A549 (cell line): Measurements from ENCODE around the gene TRAPPC12. TPM values are rescaled to one million over a fixed set of nuclear protein-coding genes. Genes with fewer than 3 reads are reported as not detected.
A peak's percentile ranks its signal among the peaks of the same experiment; 100 is the strongest.

Source experiments
- ATAC-seq, 2 experiments: fragments of 200-7000 bp in 1 of 2; fragments of >200 bp in 1 of 2; cut with Nextera tagmentation in 1 of 2; cut with Tn5 transposase in 1 of 2; 3 replicates each; pipeline versions ENCODE4 v1.8.0 to v1.9.1; 2018 to 2020; ENCODE audit warnings: mild to moderate bottlenecking in 1 of 2, moderate library complexity in 1 of 2
- CTCF ChIA-PET: fragments of 300-600 bp; sonication (Branson Sonifier 250); formaldehyde crosslinking; extraction: SDS; loops from one replicate; lab custom pipeline; 2021; ENCODE audit warnings: antibody characterized with exemption, inconsistent platforms; lab: Yijun Ruan, JAX
- POLR2A ChIA-PET: fragments of 350-600 bp; formaldehyde crosslinking; extraction: SDS; loops from one replicate; lab custom pipeline; 2021; ENCODE audit warnings: antibody characterized with exemption, inconsistent platforms; lab: Yijun Ruan, JAX
- DNase-seq, 2 experiments: peaks; one replicate each; pipeline versions ENCODE4 v3.0.0 to v3.0.0-alpha.2; 2011 to 2016; ENCODE audit warnings: low read depth in 1 of 2, low spot score in 1 of 2
- FAIRE-seq: peaks from 2 replicates; lab custom pipeline; 2011; peaks lifted over from hg19 to GRCh38; lab: Jason Lieb, UNC
- H3K27ac ChIP-seq, 2 experiments: fragments of >200 bp; sonication (Bioruptor Twin); formaldehyde crosslinking; 3 replicates each; pipeline ENCODE4 v1.5.1; 2016 to 2017
- H3K4me1 ChIP-seq: fragments of >200 bp; sonication (Bioruptor Twin); formaldehyde crosslinking; 3 replicates; pipeline ENCODE4 v1.6.1; 2016
- H3K4me2 ChIP-seq: fragments of >200 bp; sonication (Bioruptor Twin); formaldehyde crosslinking; 3 replicates; pipeline ENCODE4 v1.6.1; 2016
- H3K4me3 ChIP-seq: fragments of >200 bp; sonication (Bioruptor Twin); formaldehyde crosslinking; 3 replicates; pipeline ENCODE4 v1.5.1; 2016
- H3K9me3 ChIP-seq: fragments of >200 bp; sonication (Bioruptor Twin); formaldehyde crosslinking; 3 replicates; pipeline ENCODE4 v1.6.1; 2016
- BHLHE40 ChIP-seq: IDR thresholded peaks from 2 replicates; pipeline ENCODE4 v1.6.1; 2012; ENCODE audit warnings: low read depth, low read length, inconsistent platforms
- CHD4 ChIP-seq: fragments of 200-600 bp; sonication (generic); IDR thresholded peaks from 2 replicates; pipeline ENCODE4 v1.6.1; 2016; ENCODE audit warnings: antibody characterized with exemption, mild to moderate bottlenecking, borderline replicate concordance
- CTCF ChIP-seq: fragments of >200 bp; sonication (Bioruptor Twin); formaldehyde crosslinking; IDR thresholded peaks from 3 replicates; pipeline ENCODE4 v1.5.1; 2016
- EHF ChIP-seq: fragments of 250-450 bp; sonication (Bioruptor Pico); IDR thresholded peaks from 2 replicates; pipeline ENCODE4 v1.5.0; 2020; ENCODE audit warnings: mild to moderate bottlenecking
- ELK1 ChIP-seq: fragments of 150-350 bp; IDR thresholded peaks from 2 replicates; pipeline ENCODE4 v1.6.1; 2014; ENCODE audit warnings: low read depth, mild to moderate bottlenecking, low read length
- FOSB ChIP-seq: fragments of 250-450 bp; sonication (Bioruptor Pico); IDR thresholded peaks from 2 replicates; pipeline ENCODE4 v1.5.0; 2020; ENCODE audit warnings: mild to moderate bottlenecking, moderate library complexity
- FOSL2 ChIP-seq, 2 experiments: fragments of 450-650 bp in 1 of 2; fragments of >200 bp in 1 of 2; sonication (Bioruptor Twin) in 1 of 2; formaldehyde crosslinking; IDR thresholded peaks; 2 replicates each; pipeline versions ENCODE4 v1.5.0 to v1.6.1; 2016 to 2020; ENCODE audit warnings: mild to moderate bottlenecking in 1 of 2, moderate library complexity in 1 of 2
- GATA3 ChIP-seq: IDR thresholded peaks from 2 replicates; pipeline ENCODE4 v1.6.1; 2012; ENCODE audit warnings: borderline replicate concordance
- HDAC2 ChIP-seq: fragments of 200-600 bp; sonication (generic); IDR thresholded peaks from 2 replicates; pipeline ENCODE4 v1.6.1; 2016
- HEYL ChIP-seq: fragments of 250-450 bp; sonication (Bioruptor Pico); IDR thresholded peaks from 2 replicates; pipeline ENCODE4 v1.8.0; 2021; ENCODE audit warnings: mild to moderate bottlenecking, moderate library complexity
- HOXA7 ChIP-seq: fragments of 250-450 bp; sonication (Bioruptor Pico); IDR thresholded peaks from 2 replicates; pipeline ENCODE4 v1.5.0; 2020; ENCODE audit warnings: mild to moderate bottlenecking, moderate library complexity
- JUN ChIP-seq, 2 experiments: fragments of >200 bp; sonication (Bioruptor Twin); formaldehyde crosslinking; IDR thresholded peaks; 2 replicates in 1 of 2; 3 replicates in 1 of 2; pipeline ENCODE4 v1.6.1; 2016 to 2017
- KDM5A ChIP-seq: fragments of 200-600 bp; sonication (generic); IDR thresholded peaks from 2 replicates; pipeline ENCODE4 v1.6.1; 2016; ENCODE audit warnings: antibody characterized with exemption, mild to moderate bottlenecking
- MAFK ChIP-seq: fragments of 450-650 bp; IDR thresholded peaks from 2 replicates; pipeline ENCODE4 v1.6.1; 2014; ENCODE audit not compliant: partially characterized antibody
- MAX ChIP-seq: IDR thresholded peaks from 2 replicates; pipeline ENCODE4 v1.6.1; 2012
- PBX3 ChIP-seq: IDR thresholded peaks from 2 replicates; pipeline ENCODE4 v1.6.1; 2012
- POLR2AphosphoS2 ChIP-seq: conservative IDR thresholded peaks from 2 replicates; pipeline ENCODE4 v1.6.1; 2012; ENCODE audit warnings: low read length, improper control_type of control experiment, inconsistent platforms
- RFX5 ChIP-seq: fragments of 450-650 bp; IDR thresholded peaks from 2 replicates; pipeline ENCODE4 v1.7.1; 2014; ENCODE audit warnings: antibody characterized with exemption, mild to moderate bottlenecking, moderate library complexity
- ZC3H11A ChIP-seq: fragments of 450-650 bp; IDR thresholded peaks from 2 replicates; pipeline ENCODE4 v1.6.1; 2014; ENCODE audit warnings: antibody characterized with exemption, mild to moderate bottlenecking
- ZFP36 ChIP-seq: fragments of 450-650 bp; IDR thresholded peaks from 2 replicates; pipeline ENCODE4 v1.6.1; 2014; ENCODE audit warnings: borderline replicate concordance; ENCODE audit not compliant: partially characterized antibody
- ZNF302 ChIP-seq: fragments of 250-450 bp; sonication (Bioruptor Pico); IDR thresholded peaks from 2 replicates; pipeline ENCODE4 v1.9.0; 2021; ENCODE audit warnings: inconsistent platforms, mild to moderate bottlenecking, moderate library complexity
- WGBS: methylation state at CpG from one replicate; pipeline ENCODE4 v1.1.6; 2017; ENCODE audit errors: missing lambda C conversion rate; 5-methylcytosine and 5-hydroxymethylcytosine counted together
- polyA plus RNA-seq, 4 experiments: library from polyadenylated mRNA; depleted of rRNA in 3 of 4; stranded (reverse); fragments of >200 nt; fragmentation: RNase III in 1 of 4; extraction: RNeasy Plus Mini Kit Qiagen cat#74134 plus additional on column Dnase treatment in 1 of 4; gene quantifications; 2 replicates in 3 of 4; 3 replicates in 1 of 4; pipeline ENCODE4 v1.2.3, GENCODE V29; 2011 to 2017

Gene TRAPPC12
- polyA plus RNA-seq, 2 of the 4 experiments (the other 2 are of a cell fraction) = 42.3 to 55.0 TPM

GRCh38 chr2:3482363-3482821, 102.9 kb downstream of the TRAPPC12 start:
- Histone ChIP-seq H3K4me2 (no peak overlapping the region), H3K27ac (no peak overlapping the region), H3K4me3 (no peak overlapping the region), H3K4me1 (no peaks in the 10 kb centered on the region), H3K9me3 (no peaks in the 10 kb centered on the region)
- TF ChIP-seq HEYL (no peak), ELK1 (no peak), ZNF302 (CRISPR knock-in tag) (no peak), CTCF (no peak), GATA3 (no peak), HDAC2 (no peak), CHD4 (no peak), BHLHE40 (no peak), HOXA7 (CRISPR knock-in tag) (no peak), RFX5 (no peak)
- CTCF ChIA-PET = interaction anchor here (1.1 to 1.5 kb wide), 2 partner anchors 11 to 17 kb away, joined by 3 read pairs; no protein-coding TSS in a partner anchor
- WGBS = 90% methylated on average over 18 of the region's 20 CpGs
- DNase-seq (no peak), FAIRE-seq (no peak), ATAC-seq (no peak)
- POLR2A ChIA-PET = no interaction called here

GRCh38 chr2:3483227-3483985, 103.9 kb downstream of the TRAPPC12 start:
- ATAC-seq (peak in 1 of 2 experiments; percentile 42; a peak in 3 of 6 replicates), DNase-seq (peak in 1 of 2 experiments; percentile 27), FAIRE-seq (no peak)
- ChIA-PET CTCF (interaction anchor here (0.6 to 1.5 kb wide), 4 partner anchors 10 to 167 kb away, joined by 3 to 4 read pairs (median 3); no protein-coding TSS in a partner anchor), POLR2A (no interaction called here)
- Histone ChIP-seq H3K27ac (no peak overlapping the region), H3K9me3 (no peaks in the 10 kb centered on the region), H3K4me3 (no peak overlapping the region), H3K4me1 (no peaks in the 10 kb centered on the region), H3K4me2 (no peak overlapping the region)
- peak; percentile 80 for TF ChIP-seq MAFK
- no peak for TF ChIP-seq ZC3H11A
- peak; percentile 62; the same call in 1 of the 2 replicates for TF ChIP-seq PBX3
- WGBS = 90% methylated on average over 29 of the region's 30 CpGs

GRCh38 chr2:3483986-3484960, 104.8 kb downstream of the TRAPPC12 start:
- ChIA-PET CTCF (interaction anchor here (0.6 to 1.4 kb wide), 3 partner anchors 9 to 166 kb away, joined by 3 to 4 read pairs (median 3); no protein-coding TSS in a partner anchor), POLR2A (no interaction called here)
- Histone ChIP-seq H3K4me3 (no peak overlapping the region), H3K27ac (no peak overlapping the region), H3K4me2 (no peak overlapping the region), H3K9me3 (no peaks in the 10 kb centered on the region), H3K4me1 (no peaks in the 10 kb centered on the region)
- DNase-seq = no peak
- TF ChIP-seq BHLHE40 (no peak), ZFP36 (no peak), RFX5 (no peak), JUN (IDR thresholded peaks at IDR 0.05) (no peak), FOSB (CRISPR knock-in tag) (no peak), HEYL (no peak), FOSL2 (IDR thresholded peaks at IDR 0.05) (no peak), FOSL2 (CRISPR knock-in tag; IDR thresholded peaks at IDR 0.05) (no peak), MAX (no peak), POLR2AphosphoS2 (no peak), KDM5A (no peak), GATA3 (no peak), EHF (no peak)
- WGBS = 91% methylated on average over 33 of the region's 34 CpGs
- ATAC-seq = no peak
- FAIRE-seq = no peak
